Tongue (tissue), 3 donors: ENCODE measurements around the gene NAA15. TPM values are rescaled to one million over a fixed set of nuclear protein-coding genes. Genes with fewer than 3 reads are reported as not detected.
"Not testable (repeated sequence)": the region's sequence is repeated elsewhere in the genome, so short reads cannot be mapped to it uniquely, and the experiment has no call there.

Experiments used
- DNase-seq: peaks from one replicate; pipeline ENCODE4 v3.0.0-alpha.2; 2015
- small RNA-seq: library from RNA; depleted of rRNA; stranded (forward); fragments of <200 nt; gene quantifications from one replicate; pipeline ENCODE3, GENCODE V24; 2014; ENCODE audit warnings: low replicate concordance
- total RNA-seq: library from RNA; depleted of rRNA; stranded (reverse); fragments of >200 nt; gene quantifications from one replicate; pipeline ENCODE4 v1.2.3, GENCODE V29; 2014

The NAA15 gene
- total RNA-seq, 1 donor from 2014 or later, result 38.9 TPM

- no peak for DNase-seq
Observed at GRCh38 chr4:139453041-139453370, 151.7 kb downstream of the NAA15 start.

DNA sequence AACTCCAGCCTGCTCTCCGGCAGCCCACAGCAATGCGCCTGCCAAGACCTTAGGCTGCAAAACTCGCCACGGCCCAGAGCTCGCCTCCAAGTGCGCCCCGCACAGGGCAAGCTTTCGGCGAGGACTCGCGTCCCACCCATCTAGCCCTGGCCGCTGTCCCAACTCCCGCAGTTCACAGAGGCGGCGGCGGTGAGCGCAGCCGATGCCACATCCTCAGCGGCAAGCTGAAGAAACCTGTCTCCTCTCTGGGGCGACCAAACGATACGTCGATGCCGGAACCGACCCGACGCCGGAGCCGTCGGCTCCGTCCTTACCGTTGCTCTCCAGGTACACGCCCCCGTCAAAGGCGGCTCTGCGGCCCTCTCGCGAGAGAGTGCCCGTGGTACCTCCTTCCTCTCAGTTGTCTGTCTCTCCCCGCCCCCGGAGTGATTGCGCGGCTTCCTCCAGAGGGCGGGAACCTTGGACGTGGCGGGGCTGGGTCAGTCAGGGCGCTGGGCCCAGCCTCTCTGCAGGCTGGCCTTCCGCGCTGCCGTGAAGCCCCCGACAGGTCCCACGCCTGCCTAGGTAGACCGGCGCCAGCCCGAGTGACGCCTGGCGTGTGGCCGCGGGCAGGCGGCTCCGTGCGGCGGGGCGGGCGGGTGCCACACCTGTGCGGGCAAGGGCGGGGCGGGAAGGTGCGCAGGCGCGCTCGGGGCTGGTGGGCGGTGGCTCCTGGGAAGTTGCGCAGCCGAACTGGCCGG lies 152.2 kb downstream of the NAA15 start:
- peak; percentile 99 for DNase-seq

- DNase-seq, result no peak
Observed at GRCh38 chr4:139454111-139455045, 153.1 kb downstream of the NAA15 start, which contains the start of gene RAB33B. Gene RAB33B (plus strand): TSS chr4:139454121. CDS start chr4:139454196, 75 bp downstream.

DNA sequence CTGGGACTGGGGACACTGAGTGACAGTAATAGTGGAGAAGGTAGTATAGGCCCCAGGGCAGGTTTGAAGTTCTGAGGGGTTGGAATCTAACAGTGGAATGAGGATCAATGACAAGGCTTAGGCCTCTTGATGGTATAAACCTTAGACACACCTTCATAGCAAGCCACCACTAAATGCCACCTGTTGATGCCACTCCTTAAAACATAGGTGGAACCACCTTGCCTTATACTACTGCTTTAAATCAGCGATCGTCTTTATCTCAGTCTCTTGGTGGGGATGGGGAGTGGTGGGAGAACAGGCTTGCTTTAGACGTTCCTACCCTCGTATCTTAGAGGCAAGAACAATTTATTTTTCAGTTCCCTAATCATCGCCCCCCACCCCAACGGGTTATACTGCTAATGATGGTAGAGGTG lies 153.8 kb downstream of the NAA15 start:
- DNase-seq, result no peak

DNA sequence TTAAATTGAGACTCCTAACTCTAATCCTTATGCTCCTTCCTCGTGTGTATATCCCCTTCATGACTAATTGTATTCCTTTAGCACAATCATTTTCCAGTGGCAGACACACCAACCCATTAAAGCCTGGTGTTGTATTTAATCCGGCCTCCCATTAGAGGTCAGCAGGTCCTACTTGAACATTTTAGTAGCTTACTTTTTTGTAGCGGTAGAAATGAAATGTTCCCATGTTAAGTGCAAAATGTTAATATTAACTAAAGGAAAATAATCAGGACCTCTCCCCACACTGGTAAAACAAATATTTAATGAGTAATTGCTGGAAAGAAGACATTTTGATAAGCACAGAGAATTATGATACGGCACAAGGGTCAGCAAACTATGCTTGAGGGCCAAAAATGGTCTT lies 156.0 kb downstream of the NAA15 start:
- DNase-seq, result no peak

DNA sequence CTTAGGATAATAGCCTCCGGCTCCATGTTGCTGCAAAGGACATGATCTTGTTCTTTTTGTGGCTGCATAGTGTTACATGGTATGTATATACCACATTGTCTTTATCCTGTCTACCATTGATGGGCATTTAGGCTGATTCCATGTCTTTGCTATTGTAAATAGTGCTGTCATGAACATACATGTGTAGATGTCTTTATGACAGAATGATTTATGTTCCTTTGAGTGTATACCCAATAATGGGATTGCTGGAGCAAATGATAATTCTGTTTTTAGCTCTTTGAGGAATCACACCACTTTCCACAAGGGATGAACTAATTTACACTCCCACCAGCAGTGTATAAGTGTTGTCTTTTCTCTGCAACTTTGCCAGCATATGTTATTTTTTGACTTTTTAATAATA lies 157.2 kb downstream of the NAA15 start:
- DNase-seq, result no peak

- no peak for DNase-seq
Observed at GRCh38 chr4:139458999-139459398, 157.7 kb downstream of the NAA15 start.

DNA sequence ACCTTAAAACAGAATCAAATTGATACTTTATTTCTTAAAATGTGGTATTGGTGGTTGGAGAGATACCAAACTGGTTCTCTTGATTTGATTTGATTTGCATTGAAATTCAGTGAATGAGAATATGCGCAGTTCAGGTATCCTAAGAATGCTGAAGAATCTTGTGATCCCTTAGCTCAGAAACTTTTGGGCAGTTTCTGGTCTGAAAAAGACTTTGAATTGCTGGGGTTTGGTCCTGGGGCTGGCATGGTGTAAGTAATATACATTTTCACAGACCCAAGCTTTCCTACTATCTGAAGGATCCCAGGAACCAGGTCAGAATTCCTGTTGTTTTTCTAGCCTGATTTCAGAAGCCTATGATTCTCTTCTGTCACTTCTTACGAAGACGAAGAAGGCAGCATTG lies 159.3 kb downstream of the NAA15 start:
- no peak for DNase-seq

- DNase-seq, result no peak
Observed at GRCh38 chr4:139461022-139461628, 159.8 kb downstream of the NAA15 start.

- DNase-seq, result not testable (repeated sequence)
Observed at GRCh38 chr4:139464512-139464911, 163.2 kb downstream of the NAA15 start.

DNA sequence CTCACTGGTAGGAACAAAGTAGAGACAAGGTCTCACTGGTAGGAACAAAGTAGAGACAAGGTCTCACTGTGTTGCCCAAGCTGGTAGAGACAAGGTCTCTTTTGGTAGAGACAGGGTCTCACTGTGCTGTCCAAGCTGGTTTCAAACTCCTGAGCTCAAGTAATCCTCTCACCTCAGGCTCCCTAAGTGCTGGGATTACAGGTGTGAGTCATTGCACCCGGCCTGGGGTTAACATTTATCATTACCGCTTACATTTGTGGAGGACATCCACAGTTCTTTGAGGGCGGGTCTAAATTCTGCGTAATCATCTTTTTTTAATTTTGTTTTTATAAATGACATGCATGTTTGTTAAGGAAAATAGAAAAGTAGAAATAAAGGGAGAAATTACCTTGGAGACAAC lies 164.6 kb downstream of the NAA15 start:
- no peak for DNase-seq

DNA sequence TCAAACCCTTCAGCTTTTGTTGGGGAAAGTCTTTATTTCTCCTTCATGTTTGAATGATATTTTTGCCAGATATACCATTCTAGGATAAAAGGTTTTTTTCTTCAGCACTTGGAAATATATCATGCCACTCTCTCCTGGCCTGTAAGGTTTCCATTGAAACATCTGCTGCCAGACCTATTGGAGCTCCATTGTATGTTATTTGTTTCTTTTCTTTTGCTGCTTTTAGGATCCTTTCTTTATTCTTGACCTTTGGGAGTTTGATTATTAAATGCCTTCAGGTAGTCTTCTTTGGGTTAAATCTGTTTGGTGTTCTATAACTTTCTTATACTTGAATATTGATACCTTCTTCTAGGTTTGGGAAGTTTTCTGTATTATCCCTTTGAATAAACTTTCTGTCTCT lies 167.5 kb downstream of the NAA15 start:
- DNase-seq, result not testable (repeated sequence)

GRCh38 chr4:139469216-139469615 lies 167.9 kb downstream of the NAA15 start:
- DNase-seq, result no peak

Small RNA genes lying within 50 kb of the gene (small RNA-seq; reads per million reads assigned to genes)
- gene RF01225 (not detected), gene RNU6-1074P (not detected), gene RNU6-1214P (not detected)

Other genes with a start within 250 kb of the NAA15 start
- gene ELF2, start 124.3 kb upstream of the NAA15 start, total RNA-seq, result 119 TPM
- gene MGARP, start 21.3 kb upstream of the NAA15 start, total RNA-seq, result not detected
- gene NDUFC1, start 972 bp downstream of the NAA15 start, total RNA-seq, result 42.5 TPM
- 19.6 TPM for gene RAB33B, start 152.6 kb downstream of the NAA15 start, total RNA-seq